Measurements from ENCODE around the gene PPCDC.
"Not testable (repeated sequence)": the region's sequence is repeated elsewhere in the genome, so short reads cannot be mapped to it uniquely, and the experiment has no call there.

PPCDC gene

DNA sequence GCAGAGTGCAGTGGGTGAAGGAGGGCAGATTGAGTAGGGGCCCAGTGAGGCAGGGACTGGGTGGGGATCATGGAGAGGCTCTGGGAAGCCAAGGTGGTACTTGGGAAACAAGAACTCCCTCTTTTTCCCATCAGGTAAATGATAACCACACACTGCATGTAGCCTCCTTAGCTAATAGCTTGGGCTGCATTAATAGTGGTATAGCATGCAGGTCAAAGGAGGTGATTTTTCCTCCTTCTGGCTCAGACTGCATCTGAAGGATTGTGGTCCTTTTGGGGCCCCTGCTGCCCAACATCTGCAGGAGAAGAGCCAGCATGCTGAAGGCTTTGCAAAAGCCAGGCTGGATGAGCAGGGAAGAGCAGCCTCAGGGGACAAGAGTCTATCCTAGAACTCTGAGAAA is 45.4 kb downstream of the PPCDC start:
- DNase-seq (ENCODE audit: low read depth) = no peak

DNA sequence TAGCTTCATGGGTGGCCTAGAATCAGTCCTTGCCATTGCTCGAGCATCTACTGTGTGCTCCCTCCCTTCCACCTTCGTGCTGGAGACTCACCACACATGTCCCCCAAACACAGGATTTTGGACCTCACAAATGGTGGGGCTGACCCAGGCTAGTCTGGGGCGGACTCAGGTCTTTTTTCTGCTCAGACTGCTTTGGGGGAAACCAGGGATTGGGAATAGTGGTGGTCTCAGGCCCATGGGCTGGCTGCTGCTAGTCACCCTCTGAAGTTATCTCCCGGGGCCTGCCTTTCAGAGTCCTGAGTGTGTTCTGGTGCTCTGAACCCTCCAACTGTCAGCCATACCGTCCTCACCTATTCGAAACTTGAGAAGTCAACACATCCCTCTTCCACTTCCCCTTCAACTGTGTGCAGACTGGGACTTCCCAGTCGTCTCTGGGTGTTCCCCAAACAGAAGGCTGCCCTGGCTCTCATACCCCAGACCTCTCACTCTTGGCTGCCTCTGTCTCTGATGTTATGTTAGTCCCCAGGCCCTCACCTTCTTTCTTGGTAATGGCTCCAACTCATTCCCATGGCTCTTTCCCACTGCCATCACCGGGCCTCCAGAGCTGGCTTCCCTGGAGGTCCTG is 46.0 kb downstream of the PPCDC start:
- DNase-seq (ENCODE audit: low read depth) = no peak

DNA sequence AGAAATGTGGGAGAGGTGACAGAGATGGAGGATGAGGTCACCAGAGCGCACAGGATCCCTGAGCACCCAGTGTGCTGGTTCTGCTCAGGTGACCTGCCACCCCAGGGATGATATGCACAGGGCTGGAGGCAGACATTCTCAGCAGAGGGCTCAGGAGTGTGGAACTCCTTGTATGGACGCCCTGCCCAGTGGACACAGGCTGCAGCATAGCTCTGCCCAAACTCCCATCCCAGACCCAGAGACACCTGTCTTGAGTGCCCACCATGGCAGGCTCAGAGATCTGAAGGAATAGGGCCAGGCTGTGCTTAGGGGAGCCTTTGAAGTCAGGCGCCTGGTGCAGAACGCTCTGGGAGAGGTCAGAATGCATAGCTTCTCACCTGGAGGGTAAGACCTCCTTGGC is 47.3 kb downstream of the PPCDC start:
- DNase-seq (ENCODE audit: low read depth) = no peak

DNA sequence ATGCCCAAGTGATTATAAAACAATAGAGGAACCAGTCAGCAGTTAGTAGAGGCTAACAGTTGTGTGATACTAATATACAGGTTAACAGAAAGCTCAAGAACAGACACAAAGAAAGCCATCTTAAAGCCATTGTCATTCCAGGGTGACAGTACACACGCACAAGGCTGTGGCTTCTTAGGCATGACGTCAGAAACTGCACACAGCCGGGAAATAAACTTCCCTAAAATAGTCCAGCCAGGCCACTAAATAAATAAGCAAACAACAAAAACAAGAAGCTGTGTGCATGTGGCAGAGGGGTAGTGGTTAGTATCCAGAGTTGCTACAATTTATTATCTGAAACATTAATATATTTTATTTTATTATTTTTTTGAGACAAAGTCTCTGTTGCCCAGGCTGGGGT is 49.8 kb downstream of the PPCDC start:
- no peak for DNase-seq (ENCODE audit: low read depth)

DNA sequence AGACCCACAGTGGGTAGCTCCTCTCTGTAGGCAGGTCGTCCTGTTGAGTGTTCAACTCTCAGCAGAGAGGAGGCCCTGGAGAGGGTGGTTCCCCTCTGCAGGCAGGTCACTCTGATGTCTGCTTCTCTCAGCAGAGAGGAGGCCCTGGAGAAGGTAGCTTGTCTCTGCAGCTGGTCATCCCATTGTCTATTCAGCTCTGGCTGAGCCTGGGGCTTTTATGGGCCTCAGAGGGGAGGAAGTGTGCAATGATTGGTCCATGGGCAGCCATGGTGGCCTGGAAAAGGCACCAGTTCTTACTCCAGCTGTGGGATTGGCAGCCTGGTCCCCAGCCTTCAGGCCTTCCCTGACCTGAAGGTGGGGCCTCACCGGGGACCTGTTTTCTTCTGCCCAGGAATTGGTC is 52.9 kb downstream of the PPCDC start:
- DNase-seq (ENCODE audit: low read depth) = no peak

DNA sequence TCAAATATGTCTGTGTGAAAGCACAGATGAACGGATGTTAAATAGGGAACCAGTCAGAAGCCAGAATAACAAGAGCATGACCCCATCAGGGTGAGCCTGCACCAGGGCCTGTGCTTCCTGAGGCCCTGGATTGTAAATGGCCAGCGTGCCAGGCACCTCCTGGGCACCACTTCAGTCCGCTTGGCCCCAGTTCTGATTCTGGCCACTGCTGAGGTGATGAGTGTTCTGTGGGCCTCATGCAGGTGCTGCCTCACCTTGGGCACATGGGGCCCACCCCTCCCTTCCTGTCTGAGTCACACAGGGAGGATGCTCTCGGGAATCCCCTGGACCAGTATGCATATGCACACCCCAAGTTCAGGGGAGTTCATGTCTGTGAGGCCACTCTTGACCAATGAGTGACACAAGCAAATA is 54.2 kb downstream of the PPCDC start:
- DNase-seq (ENCODE audit: low read depth) = not testable (repeated sequence)

DNA sequence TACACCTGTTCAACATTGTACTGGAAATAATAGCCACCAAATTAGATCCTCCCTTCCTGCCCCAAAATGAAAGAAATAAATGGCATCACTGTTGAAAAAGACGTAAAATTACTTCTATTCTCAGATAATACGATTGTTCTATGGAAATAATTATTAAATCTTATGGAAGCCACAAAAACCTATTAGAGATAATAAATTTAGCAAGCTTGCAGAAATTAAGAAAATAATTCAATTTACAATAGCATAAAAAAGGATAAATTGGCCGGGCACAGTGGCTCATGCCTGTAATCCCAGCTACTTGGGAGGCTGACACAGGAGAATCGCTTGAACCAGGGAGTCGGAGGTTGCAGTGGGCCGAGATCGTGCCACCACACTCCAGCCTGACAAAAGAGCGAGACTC is 57.8 kb downstream of the PPCDC start:
- no peak for DNase-seq (ENCODE audit: low read depth)

DNA sequence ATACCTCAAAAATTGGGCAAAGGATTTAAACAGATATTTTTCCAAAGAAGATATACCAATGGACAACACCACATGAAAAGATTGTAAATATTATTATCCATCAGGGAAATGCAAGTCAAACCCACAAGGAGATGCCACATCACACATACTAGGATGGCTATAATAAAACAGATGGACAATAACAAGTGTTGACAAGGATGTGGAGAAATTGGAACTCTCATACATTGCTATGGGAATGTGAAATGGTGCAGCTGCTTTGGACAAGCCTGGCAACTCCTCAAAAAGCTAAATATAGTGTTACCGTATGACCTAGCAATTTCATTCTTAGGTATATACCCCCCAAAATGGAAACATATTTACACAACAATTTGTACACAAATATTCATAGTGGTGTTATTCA is 59.3 kb downstream of the PPCDC start:
- DNase-seq (ENCODE audit: low read depth) = no peak

DNA sequence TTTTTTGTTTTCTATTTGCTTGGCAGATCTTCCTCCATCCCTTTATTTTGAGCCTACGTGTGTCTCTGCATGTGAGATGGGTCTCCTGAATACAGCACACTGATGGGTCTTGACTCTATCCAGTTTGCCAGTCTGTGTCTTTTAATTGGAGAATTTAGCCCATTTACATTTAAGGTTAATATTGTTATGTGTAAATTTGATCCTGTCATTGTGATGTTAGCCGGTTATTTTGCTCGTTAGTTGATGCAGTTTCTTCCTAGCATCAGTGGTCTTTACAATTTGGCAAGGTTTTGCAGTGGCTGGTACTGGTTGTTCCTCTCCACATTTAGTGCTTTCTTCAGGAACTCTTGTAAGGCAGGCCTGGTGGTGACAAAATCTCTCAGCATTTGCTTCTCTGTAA is 62.3 kb downstream of the PPCDC start:
- DNase-seq (ENCODE audit: low read depth) = not testable (repeated sequence)

DNA sequence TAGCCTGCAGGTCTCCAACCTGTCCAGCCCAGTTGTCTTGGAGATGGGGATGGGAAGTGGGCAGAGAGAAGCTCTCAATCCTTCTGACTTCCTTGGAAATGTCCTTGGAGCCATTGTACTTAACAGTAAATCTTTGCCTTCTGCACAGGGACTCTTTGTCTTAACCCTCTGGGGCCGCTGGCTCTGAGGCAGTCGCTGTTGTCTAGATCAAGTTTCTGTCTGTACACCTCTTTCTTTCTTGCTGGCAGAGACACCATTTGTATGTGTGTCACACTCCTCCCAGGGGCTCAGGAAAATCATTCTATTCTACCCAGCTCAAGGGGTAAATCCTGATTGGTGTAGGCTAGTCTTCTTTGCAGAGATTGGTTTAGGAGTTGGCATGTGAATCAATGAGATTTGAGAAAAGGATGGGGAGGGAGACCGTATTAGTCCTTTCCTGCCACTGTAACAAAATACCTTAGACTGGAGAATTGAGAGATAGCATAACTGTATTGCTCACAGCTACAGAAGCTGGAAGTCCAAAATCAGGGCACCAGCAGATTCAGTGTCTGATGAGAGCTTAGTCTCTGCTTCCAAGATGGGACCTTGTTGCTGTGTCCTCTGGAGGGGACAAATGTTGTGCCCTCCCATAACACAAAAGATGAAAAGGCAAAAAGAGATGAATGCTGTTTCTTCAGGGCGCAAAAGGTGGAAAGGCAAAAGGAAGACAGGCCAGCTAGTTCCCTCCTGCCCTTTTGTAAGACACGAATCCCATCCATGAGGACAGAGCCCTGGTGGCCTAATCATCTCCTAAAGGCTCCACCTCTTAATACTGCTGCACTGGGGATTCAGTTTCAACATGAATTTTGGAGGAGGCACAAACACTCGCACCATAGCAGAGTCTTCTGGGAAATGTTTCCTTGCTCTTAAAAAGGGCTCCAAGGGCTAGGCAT is 66.3 kb downstream of the PPCDC start:
- no peak for DNase-seq (ENCODE audit: low read depth)

DNA sequence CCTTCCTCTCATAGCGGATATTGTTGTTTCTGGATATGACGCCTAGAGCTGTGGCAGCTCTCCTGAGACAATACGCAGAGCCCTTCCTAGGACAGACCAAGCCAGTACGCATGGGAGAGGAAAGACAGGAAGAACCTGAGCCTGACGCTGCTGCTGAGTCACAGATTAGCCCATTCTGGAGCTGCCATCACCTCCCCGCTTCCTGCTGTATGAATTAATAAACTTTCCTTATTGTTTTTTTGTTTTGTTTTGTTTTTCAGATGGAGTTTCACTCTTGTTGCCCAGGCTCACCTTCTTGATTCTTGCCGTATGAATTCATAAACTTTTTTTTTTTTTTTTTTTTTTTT is 67.0 kb downstream of the PPCDC start:
- no peak for DNase-seq (ENCODE audit: low read depth)

DNA sequence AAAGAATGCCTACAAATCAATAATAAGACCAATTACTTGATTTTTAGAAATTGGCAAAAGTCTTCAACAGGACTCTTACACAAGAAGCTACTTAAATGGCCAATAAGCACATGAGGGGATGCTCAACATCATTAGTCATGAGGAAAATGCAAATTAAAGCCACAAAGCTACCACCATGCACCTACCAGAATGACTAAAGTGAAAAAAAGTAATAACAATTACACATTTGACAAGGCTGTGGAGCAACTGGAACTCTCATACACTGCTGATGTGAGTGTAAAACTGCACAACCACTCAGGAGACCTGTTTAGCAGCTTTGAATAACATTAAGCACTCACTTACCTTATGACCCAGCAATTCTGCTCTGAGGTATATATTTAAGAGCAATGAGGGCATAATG is 68.4 kb downstream of the PPCDC start:
- DNase-seq (ENCODE audit: low read depth) = no peak

DNA sequence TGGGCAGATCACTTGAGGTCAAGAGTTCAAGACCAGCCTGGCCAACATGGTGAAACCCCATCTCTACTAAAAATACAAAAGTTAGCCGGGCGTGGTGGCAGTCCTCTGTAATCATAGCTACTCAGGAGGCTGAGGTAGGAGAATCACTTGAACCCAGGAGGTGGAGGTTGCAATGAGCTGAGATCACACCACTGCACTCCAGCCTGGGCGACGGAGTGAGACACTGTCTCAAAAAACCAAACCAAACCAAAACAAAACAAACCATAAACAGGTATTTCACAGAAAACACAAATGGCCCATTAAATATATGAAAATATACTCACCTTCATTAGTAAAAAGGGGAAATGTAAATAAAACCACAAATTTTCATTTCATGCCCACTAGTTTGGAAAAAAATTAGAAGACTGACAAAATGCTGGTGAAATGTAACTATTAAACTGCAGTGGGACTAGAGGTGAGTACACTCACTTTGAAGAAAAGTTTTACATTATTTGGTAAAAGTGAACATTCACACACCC is 71.6 kb downstream of the PPCDC start:
- not testable (repeated sequence) for DNase-seq (ENCODE audit: low read depth)

DNA sequence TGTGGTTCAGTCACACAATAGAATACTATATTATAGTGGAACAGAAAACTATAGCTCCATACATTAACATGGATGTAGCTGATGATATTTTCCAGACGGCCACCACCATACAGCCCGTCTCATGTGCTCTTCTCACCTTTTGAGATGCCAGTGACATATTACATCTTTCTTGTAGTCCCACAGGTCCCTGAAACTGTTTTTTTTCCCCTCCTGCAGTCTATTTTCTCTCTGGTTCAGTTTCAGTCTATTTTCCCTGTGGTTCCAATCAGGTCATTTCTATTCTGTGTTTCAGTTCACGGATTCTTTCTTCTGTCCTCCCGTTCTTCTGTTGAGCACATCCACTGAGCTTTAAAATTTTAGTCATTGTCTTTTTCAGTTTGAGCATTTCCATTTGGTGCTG is 72.2 kb downstream of the PPCDC start:
- no peak for DNase-seq (ENCODE audit: low read depth)

DNA sequence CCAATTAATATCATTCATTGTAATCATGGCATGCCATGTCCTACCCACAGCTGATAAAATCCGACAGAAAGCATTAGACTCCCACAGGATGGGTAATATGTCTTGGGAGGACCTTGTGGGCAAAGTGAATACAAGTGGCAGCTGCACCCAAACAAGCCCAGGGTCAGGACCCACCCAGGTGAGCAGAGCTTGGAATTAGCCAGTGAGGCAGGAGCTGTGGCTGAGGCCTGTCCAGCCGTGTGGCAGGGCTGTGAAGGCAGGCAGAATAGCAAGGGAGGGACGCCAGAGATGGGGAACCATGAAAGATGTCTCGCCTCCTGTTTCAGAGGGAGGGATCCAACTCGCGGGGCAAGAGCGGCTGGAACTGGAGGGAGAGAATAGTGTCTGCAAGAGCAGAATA is 74.5 kb downstream of the PPCDC start:
- no peak for DNase-seq (ENCODE audit: low read depth)

DNA sequence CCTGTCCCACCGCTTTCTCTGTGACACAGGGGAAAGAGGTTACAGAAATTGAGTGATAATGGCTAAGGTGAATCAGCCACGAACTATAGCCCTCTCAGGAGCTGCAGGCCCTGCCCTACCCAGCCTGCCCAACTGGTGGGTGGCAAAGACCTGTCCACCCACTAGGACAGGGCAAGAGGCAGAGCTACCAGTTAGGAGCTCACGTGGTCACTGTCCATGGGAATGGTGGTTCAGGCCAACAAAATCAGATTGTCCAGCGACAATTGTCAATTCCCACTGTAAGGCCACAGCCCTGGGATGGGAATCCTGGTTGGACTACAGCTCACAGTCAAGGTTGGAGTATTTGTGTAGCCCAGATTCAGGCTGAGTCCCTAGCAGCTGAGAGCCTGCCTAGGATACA is 75.0 kb downstream of the PPCDC start:
- no peak for DNase-seq (ENCODE audit: low read depth)
